NCI-H526 treated with DMSO at 0.1 percent for 48 hours (cell line): ENCODE measurements around the gene BTG1.
"Not testable (repeated sequence)": the region's sequence is repeated elsewhere in the genome, so short reads cannot be mapped to it uniquely, and the experiment has no call there.

Experiments
- DNase-seq: peaks from one replicate; lab custom pipeline; 2025; lab: John Stamatoyannopoulos, UW

The BTG1 gene

GRCh38 chr12:92149563-92149962, 3.9 kb upstream of the BTG1 start:
- DNase-seq, result no peak

- no peak for DNase-seq
These were observed 1.8 kb upstream of the BTG1 start for GRCh38 chr12:92147491-92147890.

- DNase-seq, result no peak
These were observed 1.0 kb upstream of the BTG1 start for GRCh38 chr12:92146497-92147224.

GRCh38 chr12:92145481-92145730, 240 bp downstream of the BTG1 start:
- DNase-seq, result no peak

GRCh38 chr12:92144631-92145480, 790 bp downstream of the BTG1 start:
- peak; percentile 75 for DNase-seq

GRCh38 chr12:92143686-92144630, 1.7 kb downstream of the BTG1 start:
- peak; percentile 84 for DNase-seq

GRCh38 chr12:92143258-92143657, 2.4 kb downstream of the BTG1 start:
- no peak for DNase-seq

- no peak for DNase-seq
These were observed 3.3 kb downstream of the BTG1 start for GRCh38 chr12:92142251-92142926.

- DNase-seq, result no peak
These were observed 4.0 kb downstream of the BTG1 start for GRCh38 chr12:92141591-92142121.

GRCh38 chr12:92140896-92141536, 4.6 kb downstream of the BTG1 start:
- DNase-seq, result no peak

GRCh38 chr12:92140156-92140555, 5.5 kb downstream of the BTG1 start:
- no peak for DNase-seq

- peak; percentile 49 for DNase-seq
These were observed 6.0 kb downstream of the BTG1 start for GRCh38 chr12:92139634-92140150.

- no peak for DNase-seq
These were observed 7.0 kb downstream of the BTG1 start for GRCh38 chr12:92138626-92139025.

- no peak for DNase-seq
These were observed 7.5 kb downstream of the BTG1 start for GRCh38 chr12:92138144-92138543.

GRCh38 chr12:92136965-92137721, 8.5 kb downstream of the BTG1 start:
- DNase-seq, result peak; percentile 75

- DNase-seq, result no peak
These were observed 9.5 kb downstream of the BTG1 start for GRCh38 chr12:92136026-92136730.

GRCh38 chr12:92135541-92135940, 10.1 kb downstream of the BTG1 start:
- not testable (repeated sequence) for DNase-seq

GRCh38 chr12:92134638-92135274, 10.9 kb downstream of the BTG1 start:
- DNase-seq, result no peak
